GM19035 (cell line): ENCODE results near the gene SPEG.

ENCODE experiments used
- ATAC-seq: cut with Tn5 transposase; IDR thresholded peaks from one replicate; pipeline ENCODE4 v1.9.1; 2021; ENCODE audit not compliant: unreplicated experiment

Gene SPEG

DNA sequence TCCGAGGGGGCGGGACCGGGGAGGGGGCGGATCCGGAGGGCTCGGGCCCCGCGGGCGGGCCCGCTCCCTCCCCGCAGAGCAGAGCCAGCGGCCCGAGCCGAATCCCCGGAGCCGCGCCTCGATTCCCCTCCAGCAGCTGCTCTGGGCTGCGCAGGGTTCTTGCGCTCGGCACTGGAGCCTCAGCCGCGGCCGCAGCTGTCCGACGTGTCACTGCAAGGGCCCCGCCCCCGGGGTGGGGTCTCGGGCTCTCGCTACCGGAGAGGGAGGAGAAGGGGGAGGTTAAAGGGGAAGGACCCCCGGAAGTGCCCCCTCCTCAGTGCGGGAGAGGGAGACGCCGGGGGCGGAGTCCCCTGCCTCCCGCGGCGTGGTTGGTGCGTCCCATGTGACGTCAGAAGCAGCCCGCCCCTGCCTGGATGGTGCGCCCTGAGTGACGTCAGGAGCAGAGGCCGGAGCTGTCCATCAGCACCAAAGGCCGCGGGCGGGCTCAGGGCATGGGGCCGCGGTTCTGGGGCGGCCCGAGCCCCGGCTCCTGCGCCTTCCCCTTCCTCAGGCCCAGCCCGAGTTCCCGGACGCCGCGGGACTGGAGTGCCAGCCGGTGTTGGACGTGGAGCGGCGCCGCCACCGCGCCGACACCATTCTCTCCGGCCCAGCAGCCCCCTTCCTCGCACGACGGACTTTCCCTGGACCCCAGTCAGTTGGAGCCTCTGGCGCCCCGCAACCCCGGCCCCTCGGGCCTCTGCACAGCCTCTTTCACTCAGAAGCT, 109.1 kb downstream of the SPEG start, which contains the start of the genes CHPF and TMEM198:
Gene CHPF, minus strand, starts transcription at position 214 of the 763 bp plus-strand sequence. CDS start 271 bp downstream, outside the sequence.
Gene TMEM198, plus strand, starts transcription at position 433 of the 763 bp plus-strand sequence. CDS start 700 bp downstream, outside the sequence.
- peak; percentile 72 for ATAC-seq

GRCh38 chr2:219544567-219544966, 109.9 kb downstream of the SPEG start:
- no peak for ATAC-seq

GRCh38 chr2:219545295-219545942, 110.8 kb downstream of the SPEG start:
- ATAC-seq: no peak

GRCh38 chr2:219545943-219546352, 111.3 kb downstream of the SPEG start:
- ATAC-seq: no peak

DNA sequence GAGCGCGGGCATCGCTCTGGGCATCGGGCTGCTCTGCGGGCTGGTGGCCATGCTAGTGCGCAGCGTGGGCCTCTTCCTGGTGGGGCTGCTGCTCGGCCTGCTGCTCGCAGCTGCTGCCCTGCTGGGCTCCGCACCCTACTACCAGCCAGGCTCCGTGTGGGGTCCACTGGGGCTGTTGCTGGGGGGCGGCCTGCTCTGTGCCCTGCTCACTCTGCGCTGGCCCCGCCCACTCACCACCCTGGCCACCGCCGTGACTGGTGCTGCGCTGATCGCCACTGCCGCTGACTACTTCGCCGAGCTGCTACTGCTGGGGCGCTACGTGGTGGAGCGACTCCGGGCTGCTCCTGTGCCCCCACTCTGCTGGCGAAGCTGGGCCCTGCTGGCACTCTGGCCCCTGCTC, 113.0 kb downstream of the SPEG start:
- no peak for ATAC-seq
